Liver (tissue), 9 donors: ENCODE measurements around the gene ASIC2. TPM values are rescaled to one million over a fixed set of nuclear protein-coding genes. Genes with fewer than 3 reads are reported as not detected.

Experiments used
- DNase-seq: peaks from one replicate; pipeline ENCODE4 v3.0.0-alpha.2; 2017; ENCODE audit warnings: low spot score
- H3K27ac ChIP-seq, 2 donors: one replicate each; pipeline ENCODE4 v1.7.0; 2013; ENCODE audit warnings: inconsistent platforms in 2 of 2, low read length in 2 of 2, control low read depth in 1 of 2, low read depth in 1 of 2, mild to moderate bottlenecking in 1 of 2
- H3K27me3 ChIP-seq, 4 donors: one replicate each; pipeline versions ENCODE4 v1.6.1 to v1.7.0; 2013; ENCODE audit warnings: low read length in 3 of 4, inconsistent platforms in 1 of 4, mild to moderate bottlenecking in 1 of 4, moderate library complexity in 1 of 4; ENCODE audit not compliant: control insufficient read depth in 4 of 4, insufficient read depth in 4 of 4
- H3K36me3 ChIP-seq, 4 donors: one replicate each; pipeline versions ENCODE4 v1.6.1 to v1.7.0; 2013; ENCODE audit warnings: low read length in 3 of 4, mild to moderate bottlenecking in 3 of 4, low read depth in 1 of 4, moderate library complexity in 1 of 4; ENCODE audit not compliant: control insufficient read depth in 4 of 4, insufficient read depth in 3 of 4
- H3K4me1 ChIP-seq, 4 donors: one replicate each; pipeline versions ENCODE4 v1.6.1 to v1.7.0; 2013; ENCODE audit warnings: low read length in 3 of 4, mild to moderate bottlenecking in 3 of 4, moderate library complexity in 1 of 4; ENCODE audit not compliant: control insufficient read depth in 4 of 4, insufficient read depth in 4 of 4
- H3K4me3 ChIP-seq, 3 donors: one replicate each; pipeline versions ENCODE4 v1.6.1 to v1.7.0; 2013; ENCODE audit warnings: low read length in 3 of 3, control low read depth in 1 of 3, low read depth in 1 of 3, mild to moderate bottlenecking in 1 of 3
- H3K9ac ChIP-seq, 2 donors: one replicate each; pipeline ENCODE4 v1.7.0; 2013; ENCODE audit warnings: low read length in 2 of 2, mild to moderate bottlenecking in 2 of 2, moderate library complexity in 2 of 2, control low read depth in 1 of 2, low read depth in 1 of 2
- H3K9me3 ChIP-seq, 4 donors: one replicate each; pipeline versions ENCODE4 v1.6.1 to v1.7.0; 2013; ENCODE audit warnings: low read length in 3 of 4; ENCODE audit not compliant: control insufficient read depth in 4 of 4
- EGR1 ChIP-seq, 2 donors: IDR thresholded peaks; 2 replicates each; pipeline ENCODE4 v1.6.1; 2016 to 2018; ENCODE audit warnings: antibody characterized with exemption in 2 of 2, low read depth in 2 of 2
- FOXA1 ChIP-seq: IDR thresholded peaks from 2 replicates; pipeline ENCODE4 v1.6.1; 2016; ENCODE audit warnings: antibody characterized with exemption
- FOXA2 ChIP-seq: IDR thresholded peaks from 2 replicates; pipeline ENCODE4 v1.6.1; 2016; ENCODE audit warnings: antibody characterized with exemption
- GABPA ChIP-seq, 2 donors: IDR thresholded peaks in 1 of 2; conservative IDR thresholded peaks in 1 of 2; 2 replicates each; pipeline ENCODE4 v1.6.1; 2016; ENCODE audit warnings: antibody characterized with exemption in 2 of 2, mild to moderate bottlenecking in 1 of 2, moderate library complexity in 1 of 2
- HNF4A ChIP-seq, 2 donors: conservative IDR thresholded peaks; 2 replicates each; pipeline ENCODE4 v1.6.1; 2016; ENCODE audit warnings: antibody characterized with exemption in 2 of 2, mild to moderate bottlenecking in 2 of 2
- JUND ChIP-seq, 2 donors: IDR thresholded peaks; 2 replicates each; pipeline ENCODE4 v1.6.1; 2016; ENCODE audit warnings: antibody characterized with exemption in 2 of 2
- NR2F2 ChIP-seq: IDR thresholded peaks from 2 replicates; pipeline ENCODE4 v1.6.1; 2016; ENCODE audit warnings: antibody characterized with exemption
- RAD21 ChIP-seq, 2 donors: IDR thresholded peaks; 2 replicates each; pipeline ENCODE4 v1.6.1; 2016; ENCODE audit warnings: antibody characterized with exemption in 2 of 2, mild to moderate bottlenecking in 2 of 2
- RXRA ChIP-seq, 2 donors: IDR thresholded peaks; 2 replicates each; pipeline ENCODE4 v1.6.1; 2017 to 2018; ENCODE audit warnings: antibody characterized with exemption in 2 of 2, mild to moderate bottlenecking in 1 of 2
- ZBTB33 ChIP-seq: IDR thresholded peaks from 2 replicates; pipeline ENCODE4 v1.6.1; 2016; ENCODE audit warnings: antibody characterized with exemption
- WGBS: extraction: QIAGEN DNeasy Blood & Tissue Kit; methylation state at CpG from one replicate; pipeline ENCODE4 v1.1.7; 2013; 5-methylcytosine and 5-hydroxymethylcytosine counted together
- polyA plus RNA-seq, 2 donors: library from polyadenylated mRNA; stranded (reverse) in 1 of 2; unstranded in 1 of 2; fragments of 200-250 nt in 1 of 2; fragments of >200 nt in 1 of 2; fragmentation: Nextera tagmentation in 1 of 2; extraction: Ambion mirVana in 1 of 2; gene quantifications; one replicate each; pipeline versions ENCODE4 v1.2.1 to v1.2.3, GENCODE V29; 2013 to 2015
- total RNA-seq, 2 donors: library from RNA; depleted of rRNA; stranded (reverse); fragments of >200 nt; gene quantifications; one replicate each; pipeline ENCODE4 v1.2.3, GENCODE V29; 2014
- TF ChIP-seq, protein P1 (sequence below): IDR thresholded peaks from 2 replicates; pipeline ENCODE4 v1.6.1; 2016; ENCODE audit warnings: antibody characterized with exemption, mild to moderate bottlenecking
- TF ChIP-seq, protein P2 (sequence below): IDR thresholded peaks from 2 replicates; pipeline ENCODE4 v1.6.1; 2016; ENCODE audit warnings: antibody characterized with exemption
- TF ChIP-seq, protein P3 (sequence below): IDR thresholded peaks from 2 replicates; pipeline ENCODE4 v1.6.1; 2016; ENCODE audit warnings: antibody characterized with exemption
- donor health status: healthy.
- donor health status: healthy.
- donor health status: healthy.
- donor health status: healthy.
- donor health status: healthy.

Gene ASIC2
- total and polyA plus RNA-seq, 4 donors = under 0.01 TPM; not detected in 3

DNA sequence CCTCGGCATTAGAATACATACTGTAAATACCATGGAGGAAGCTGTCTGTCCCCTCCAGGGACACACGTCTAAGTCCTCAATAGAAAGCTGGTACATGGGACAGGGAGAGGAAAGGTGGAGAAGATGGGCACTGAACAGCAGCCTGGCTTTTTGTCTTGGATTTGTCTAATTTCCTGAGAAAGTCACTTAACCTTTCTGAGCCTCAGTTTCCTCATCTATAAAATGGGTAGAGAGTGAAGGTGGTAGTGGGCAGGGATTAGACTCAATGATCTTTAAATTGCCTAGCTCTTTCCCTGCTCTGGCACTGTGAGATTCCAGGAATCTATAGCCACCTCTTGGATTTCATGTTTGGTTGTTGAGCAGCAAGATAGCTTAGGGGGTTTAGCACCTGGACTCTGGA lies 96.2 kb downstream of the ASIC2 start:
- H3K27ac ChIP-seq = no peak overlapping the region
- no peaks in the 10 kb centered on the region for H3K4me1 ChIP-seq
- H3K27me3 ChIP-seq = peaks cover 0 to 6% (median 0%) of the 10 kb centered on the region in 4 donors
- DNase-seq = no peak
- TF ChIP-seq, protein P1, sequence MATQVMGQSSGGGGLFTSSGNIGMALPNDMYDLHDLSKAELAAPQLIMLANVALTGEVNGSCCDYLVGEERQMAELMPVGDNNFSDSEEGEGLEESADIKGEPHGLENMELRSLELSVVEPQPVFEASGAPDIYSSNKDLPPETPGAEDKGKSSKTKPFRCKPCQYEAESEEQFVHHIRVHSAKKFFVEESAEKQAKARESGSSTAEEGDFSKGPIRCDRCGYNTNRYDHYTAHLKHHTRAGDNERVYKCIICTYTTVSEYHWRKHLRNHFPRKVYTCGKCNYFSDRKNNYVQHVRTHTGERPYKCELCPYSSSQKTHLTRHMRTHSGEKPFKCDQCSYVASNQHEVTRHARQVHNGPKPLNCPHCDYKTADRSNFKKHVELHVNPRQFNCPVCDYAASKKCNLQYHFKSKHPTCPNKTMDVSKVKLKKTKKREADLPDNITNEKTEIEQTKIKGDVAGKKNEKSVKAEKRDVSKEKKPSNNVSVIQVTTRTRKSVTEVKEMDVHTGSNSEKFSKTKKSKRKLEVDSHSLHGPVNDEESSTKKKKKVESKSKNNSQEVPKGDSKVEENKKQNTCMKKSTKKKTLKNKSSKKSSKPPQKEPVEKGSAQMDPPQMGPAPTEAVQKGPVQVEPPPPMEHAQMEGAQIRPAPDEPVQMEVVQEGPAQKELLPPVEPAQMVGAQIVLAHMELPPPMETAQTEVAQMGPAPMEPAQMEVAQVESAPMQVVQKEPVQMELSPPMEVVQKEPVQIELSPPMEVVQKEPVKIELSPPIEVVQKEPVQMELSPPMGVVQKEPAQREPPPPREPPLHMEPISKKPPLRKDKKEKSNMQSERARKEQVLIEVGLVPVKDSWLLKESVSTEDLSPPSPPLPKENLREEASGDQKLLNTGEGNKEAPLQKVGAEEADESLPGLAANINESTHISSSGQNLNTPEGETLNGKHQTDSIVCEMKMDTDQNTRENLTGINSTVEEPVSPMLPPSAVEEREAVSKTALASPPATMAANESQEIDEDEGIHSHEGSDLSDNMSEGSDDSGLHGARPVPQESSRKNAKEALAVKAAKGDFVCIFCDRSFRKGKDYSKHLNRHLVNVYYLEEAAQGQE = no peak
- TF ChIP-seq, protein P2, sequence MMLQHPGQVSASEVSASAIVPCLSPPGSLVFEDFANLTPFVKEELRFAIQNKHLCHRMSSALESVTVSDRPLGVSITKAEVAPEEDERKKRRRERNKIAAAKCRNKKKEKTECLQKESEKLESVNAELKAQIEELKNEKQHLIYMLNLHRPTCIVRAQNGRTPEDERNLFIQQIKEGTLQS = no peak
- TF ChIP-seq GABPA (IDR thresholded peaks at IDR 0.05 in 1 of 2, conservative IDR thresholded peaks at IDR 0.05 in 1 of 2) = no peak
- TF ChIP-seq FOXA1 = no peak
- no peak for TF ChIP-seq HNF4A (conservative IDR thresholded peaks at IDR 0.05)
- no peak for TF ChIP-seq NR2F2
- TF ChIP-seq ZBTB33 = no peak
- TF ChIP-seq, protein P3, sequence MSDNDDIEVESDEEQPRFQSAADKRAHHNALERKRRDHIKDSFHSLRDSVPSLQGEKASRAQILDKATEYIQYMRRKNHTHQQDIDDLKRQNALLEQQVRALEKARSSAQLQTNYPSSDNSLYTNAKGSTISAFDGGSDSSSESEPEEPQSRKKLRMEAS = no peak
- no peak for TF ChIP-seq EGR1 (IDR thresholded peaks at IDR 0.05; ENCODE audit: low read depth in 2 of 2)
- no peak for TF ChIP-seq RAD21 (IDR thresholded peaks at IDR 0.05)
- no peak for TF ChIP-seq JUND (IDR thresholded peaks at IDR 0.05)
- TF ChIP-seq RXRA (IDR thresholded peaks at IDR 0.05) = no peak
- TF ChIP-seq FOXA2 = no peak
- no peak overlapping the region for H3K9ac ChIP-seq
- H3K9me3 ChIP-seq = no peaks in the 10 kb centered on the region
- no peak overlapping the region for H3K4me3 ChIP-seq
- 79% methylated on average over 2 of the region's 2 CpGs for WGBS
- H3K36me3 ChIP-seq = no peaks in the 10 kb centered on the region

DNA sequence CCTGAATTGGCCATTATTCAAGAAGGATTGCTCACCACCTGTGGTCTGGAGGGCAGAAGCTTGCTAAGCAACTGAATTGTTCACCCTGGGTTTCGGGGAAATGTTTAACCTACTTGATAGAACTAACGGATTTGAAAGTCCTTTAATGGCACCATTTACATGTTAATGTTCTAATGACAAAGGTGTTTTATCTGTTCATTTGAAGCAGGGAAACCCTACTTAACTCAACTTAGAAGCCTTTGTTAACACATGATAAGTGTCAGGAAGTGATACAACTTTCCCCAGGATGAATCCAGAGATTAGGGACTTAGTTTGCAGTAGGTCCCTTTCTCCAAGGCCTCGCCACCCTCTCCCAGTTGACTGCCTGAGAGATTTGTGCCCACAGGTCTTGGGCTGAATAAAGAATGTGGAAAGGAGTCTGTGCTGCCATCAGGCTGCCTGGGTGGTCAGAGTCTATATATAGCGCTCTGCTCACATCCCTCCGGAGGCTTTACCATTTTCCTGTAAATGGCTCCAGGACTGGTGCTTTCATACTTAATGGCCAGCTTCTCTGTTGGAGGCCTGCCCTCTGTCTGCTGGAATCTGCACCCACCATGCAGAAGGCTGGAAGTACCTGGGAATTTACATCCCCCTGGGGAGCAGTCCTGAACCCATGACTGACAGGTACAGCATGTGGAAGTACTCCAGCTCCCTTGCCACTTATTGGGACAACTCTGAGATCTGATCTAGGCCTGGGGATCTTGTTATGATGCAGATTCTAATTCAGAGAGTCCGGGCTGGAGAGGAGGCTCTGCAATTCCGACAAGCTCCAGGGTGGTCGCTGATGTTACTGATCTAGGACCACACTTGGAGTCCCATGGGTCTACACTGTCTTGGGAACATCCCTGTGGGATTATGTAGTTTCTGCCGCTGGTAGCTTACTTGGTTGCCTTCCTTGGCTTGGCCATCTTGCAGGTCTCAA lies 99.9 kb downstream of the ASIC2 start:
- H3K27ac ChIP-seq = no peak overlapping the region
- no peaks in the 10 kb centered on the region for H3K4me1 ChIP-seq
- H3K9me3 ChIP-seq = no peaks in the 10 kb centered on the region
- WGBS = 51% methylated on average over 9 of the region's 9 CpGs
- TF ChIP-seq JUND (IDR thresholded peaks at IDR 0.05) (no peak), HNF4A (conservative IDR thresholded peaks at IDR 0.05) (no peak), FOXA1 (no peak), RXRA (IDR thresholded peaks at IDR 0.05) (no peak), GABPA (IDR thresholded peaks at IDR 0.05 in 1 of 2, conservative IDR thresholded peaks at IDR 0.05 in 1 of 2) (no peak)
- TF ChIP-seq, protein P1 = no peak
- no peaks in the 10 kb centered on the region for H3K36me3 ChIP-seq
- H3K27me3 ChIP-seq = peaks cover 0 to 6% (median 0%) of the 10 kb centered on the region in 4 donors
- no peak overlapping the region for H3K4me3 ChIP-seq
- no peak for DNase-seq
- H3K9ac ChIP-seq = no peak overlapping the region
